WTC11 (cell line): Measurements from ENCODE around the gene IBA57. TPM values are rescaled to one million over a fixed set of nuclear protein-coding genes. Genes with fewer than 3 reads are reported as not detected.

Experiments used
- ATAC-seq: fragments of 200-7000 bp; cut with Tn5 transposase; 2 replicates; pipeline ENCODE4 v1.10.0; 2021; ENCODE audit warnings: mild to moderate bottlenecking, moderate library complexity
- CTCF ChIA-PET: fragments of 300-600 bp; sonication (Branson Sonifier 250); formaldehyde crosslinking; loops from one replicate; lab custom pipeline; 2021; ENCODE audit warnings: antibody characterized with exemption; lab: Charles Lee
- POLR2A ChIA-PET: fragments of 350-600 bp; sonication (Branson Sonifier 250); formaldehyde crosslinking; loops from one replicate; lab custom pipeline; 2021; ENCODE audit warnings: antibody characterized with exemption; lab: Charles Lee
- DNase-seq: peaks from one replicate; pipeline ENCODE4 v3.0.0; 2021; ENCODE audit warnings: low spot score
- H3K27ac Mint-ChIP-seq: 2 replicates; pipeline ENCODE4 v1.8.0; 2021; ENCODE audit warnings: mixed read lengths
- H3K27me3 Mint-ChIP-seq: 2 replicates; pipeline ENCODE4 v1.8.0; 2021; ENCODE audit warnings: low read depth, mild to moderate bottlenecking, moderate library complexity, mixed read lengths
- H3K36me3 Mint-ChIP-seq: 2 replicates; pipeline ENCODE4 v1.8.0; 2021; ENCODE audit warnings: mixed read lengths
- H3K4me1 Mint-ChIP-seq: 2 replicates; pipeline ENCODE4 v1.8.0; 2022; ENCODE audit warnings: mixed read lengths
- H3K4me3 Mint-ChIP-seq: 2 replicates; pipeline ENCODE4 v1.8.0; 2021; ENCODE audit warnings: mild to moderate bottlenecking, moderate library complexity, mixed read lengths
- H3K9me3 Mint-ChIP-seq: 2 replicates; pipeline ENCODE4 v1.8.0; 2021; ENCODE audit warnings: mixed read lengths
- ATF6 ChIP-seq: sonication (generic); formaldehyde crosslinking; IDR thresholded peaks from 2 replicates; pipeline ENCODE4 v1.8.1; 2023; ENCODE audit warnings: mild to moderate bottlenecking, missing genetic modification reagents
- CREB1 ChIP-seq: sonication (generic); formaldehyde crosslinking; IDR thresholded peaks from 2 replicates; pipeline ENCODE4 v1.8.0; 2023; ENCODE audit warnings: mild to moderate bottlenecking, missing genetic modification reagents
- FOXK1 ChIP-seq: sonication (generic); formaldehyde crosslinking; IDR thresholded peaks from 2 replicates; pipeline ENCODE4 v1.8.0; 2022; ENCODE audit warnings: mild to moderate bottlenecking, moderate library complexity, missing genetic modification reagents
- FOXP1 ChIP-seq: sonication (generic); formaldehyde crosslinking; IDR thresholded peaks from 2 replicates; pipeline ENCODE4 v1.8.0; 2022; ENCODE audit warnings: missing genetic modification reagents, mild to moderate bottlenecking, moderate library complexity, borderline replicate concordance
- IRF2 ChIP-seq: sonication (generic); formaldehyde crosslinking; IDR thresholded peaks from 2 replicates; pipeline ENCODE4 v1.8.0; 2022; ENCODE audit warnings: low read depth, missing genetic modification reagents, borderline replicate concordance
- MYBL2 ChIP-seq: sonication (generic); formaldehyde crosslinking; IDR thresholded peaks from 2 replicates; pipeline ENCODE4 v1.8.1; 2023; ENCODE audit warnings: mild to moderate bottlenecking, moderate library complexity, missing genetic modification reagents
- SMAD3 ChIP-seq: sonication (generic); formaldehyde crosslinking; IDR thresholded peaks from 2 replicates; pipeline ENCODE4 v1.8.0; 2022; ENCODE audit warnings: missing genetic modification reagents, mild to moderate bottlenecking, borderline replicate concordance
- SOX15 ChIP-seq: fragments of 250-450 bp; sonication (Bioruptor Pico); IDR thresholded peaks from 2 replicates; pipeline ENCODE4 v1.9.0; 2021; ENCODE audit warnings: mild to moderate bottlenecking
- STAT6 ChIP-seq: sonication (generic); formaldehyde crosslinking; conservative IDR thresholded peaks from 2 replicates; pipeline ENCODE4 v1.8.1; 2023; ENCODE audit warnings: mild to moderate bottlenecking, low read depth, missing genetic modification reagents, moderate library complexity
- ZNF263 ChIP-seq: sonication (generic); formaldehyde crosslinking; IDR thresholded peaks from 2 replicates; pipeline ENCODE4 v1.8.1; 2022; ENCODE audit warnings: low read depth, mild to moderate bottlenecking, moderate library complexity, missing genetic modification reagents
- ZNF671 ChIP-seq: fragments of 250-450 bp; sonication (Bioruptor Pico); IDR thresholded peaks from 2 replicates; pipeline ENCODE4 v1.8.0; 2021; ENCODE audit warnings: mild to moderate bottlenecking
- ZSCAN18 ChIP-seq: fragments of 250-450 bp; sonication (Bioruptor Pico); IDR thresholded peaks from 2 replicates; pipeline ENCODE4 v2.1.2; 2022; ENCODE audit warnings: mild to moderate bottlenecking, moderate library complexity
- total RNA-seq: library from RNA; stranded (reverse); gene quantifications from 3 replicates; pipeline ENCODE4 v1.2.3, GENCODE V29; 2021
- TF ChIP-seq, protein P1 (sequence below): sonication (generic); formaldehyde crosslinking; IDR thresholded peaks from 2 replicates; pipeline ENCODE4 v1.8.1; 2023; ENCODE audit warnings: mild to moderate bottlenecking, missing genetic modification reagents, moderate library complexity
- TF ChIP-seq, protein P2 (sequence below): sonication (generic); formaldehyde crosslinking; IDR thresholded peaks from 2 replicates; pipeline ENCODE4 v1.8.1; 2022; ENCODE audit warnings: low read depth, mild to moderate bottlenecking, moderate library complexity, missing genetic modification reagents, borderline replicate concordance
- TF ChIP-seq, protein P3 (sequence below): sonication (generic); formaldehyde crosslinking; IDR thresholded peaks from 2 replicates; pipeline ENCODE4 v1.8.1; 2022; ENCODE audit warnings: low read depth, missing genetic modification reagents, borderline replicate concordance
- TF ChIP-seq, protein P4 (sequence below): sonication (generic); formaldehyde crosslinking; IDR thresholded peaks from 2 replicates; pipeline ENCODE4 v1.8.1; 2023; ENCODE audit warnings: mild to moderate bottlenecking, missing genetic modification reagents, moderate library complexity

IBA57 gene
- total RNA-seq, 1 experiment from 2014 or later = 11.4 TPM

DNA sequence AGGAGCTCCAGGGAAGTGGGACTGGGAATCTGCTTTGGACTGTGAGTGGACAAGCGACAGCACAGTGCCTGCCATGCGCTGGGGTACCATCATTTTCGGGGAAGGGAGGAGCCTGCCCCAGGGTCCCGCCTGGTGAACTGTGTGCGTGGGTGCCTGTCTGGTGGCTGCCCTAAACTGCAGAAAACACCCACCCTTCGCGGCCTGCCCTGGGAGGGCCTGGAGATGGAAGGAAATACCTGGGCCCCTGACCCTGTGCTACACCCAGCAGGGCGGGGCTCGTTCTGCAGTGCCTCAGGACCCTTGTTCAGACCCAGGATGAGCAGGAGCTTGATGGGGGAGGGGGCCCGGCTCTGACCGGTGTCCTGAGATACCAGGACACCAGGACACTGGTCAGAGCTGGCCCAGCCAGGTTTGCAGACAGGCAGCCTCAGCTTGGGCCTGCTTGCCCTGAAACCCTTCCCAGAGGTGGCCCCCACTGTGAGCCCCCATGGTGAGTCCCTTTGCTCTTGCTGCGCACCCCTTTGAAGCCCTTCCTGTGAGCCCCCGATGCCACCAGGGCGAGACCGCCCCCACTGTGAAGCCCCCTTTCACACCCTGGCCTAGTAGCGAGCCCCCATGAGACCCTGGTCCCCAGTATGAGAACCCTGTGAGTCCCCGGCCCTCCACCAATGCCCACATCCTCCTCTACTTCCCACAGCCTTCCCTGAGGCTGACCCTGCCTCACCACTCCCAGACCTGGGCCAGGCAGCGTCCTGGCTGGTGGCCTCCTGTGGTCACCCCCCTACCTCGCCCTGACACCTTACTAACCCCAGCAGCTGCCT, 13.3 kb upstream of the IBA57 start:
- Mint-ChIP-seq H3K27ac (no peak overlapping the region), H3K4me3 (no peak overlapping the region), H3K4me1 (0 out of 2 replicates have a peak, but pooled peaks cover 2% of the 10 kb centered on the region), H3K36me3 (no peaks in the 10 kb centered on the region), H3K27me3 (peaks cover 7% of the 10 kb centered on the region), H3K9me3 (no peaks in the 10 kb centered on the region)
- DNase-seq (peak; percentile 8), ATAC-seq (no peak)
- POLR2A ChIA-PET = interaction anchor here (0.7 to 1.3 kb wide), 3 partner anchors 11 to 31 kb away, joined by 3 to 4 read pairs (median 3); partner anchors contain the start of gene IBA57
- CTCF ChIA-PET = interaction anchor here (0.5 to 1.6 kb wide), 4 partner anchors 13 to 306 kb away, joined by 3 to 5 read pairs (median 4); no protein-coding TSS in a partner anchor
- TF ChIP-seq IRF2 (CRISPR knock-in tag) (no peak), ZSCAN18 (CRISPR knock-in tag) (no peak), FOXK1 (CRISPR knock-in tag) (no peak), SMAD3 (CRISPR knock-in tag) (no peak), CREB1 (no peak), STAT6 (CRISPR knock-in tag) (no peak), ZNF671 (CRISPR knock-in tag) (no peak), FOXP1 (no peak), ZNF263 (CRISPR knock-in tag) (no peak), SOX15 (CRISPR knock-in tag) (no peak), ATF6 (CRISPR knock-in tag) (no peak), MYBL2 (CRISPR knock-in tag) (no peak)
- TF ChIP-seq, protein P1, sequence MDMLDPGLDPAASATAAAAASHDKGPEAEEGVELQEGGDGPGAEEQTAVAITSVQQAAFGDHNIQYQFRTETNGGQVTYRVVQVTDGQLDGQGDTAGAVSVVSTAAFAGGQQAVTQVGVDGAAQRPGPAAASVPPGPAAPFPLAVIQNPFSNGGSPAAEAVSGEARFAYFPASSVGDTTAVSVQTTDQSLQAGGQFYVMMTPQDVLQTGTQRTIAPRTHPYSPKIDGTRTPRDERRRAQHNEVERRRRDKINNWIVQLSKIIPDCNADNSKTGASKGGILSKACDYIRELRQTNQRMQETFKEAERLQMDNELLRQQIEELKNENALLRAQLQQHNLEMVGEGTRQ (CRISPR knock-in tag) = no peak
- TF ChIP-seq, protein P2, sequence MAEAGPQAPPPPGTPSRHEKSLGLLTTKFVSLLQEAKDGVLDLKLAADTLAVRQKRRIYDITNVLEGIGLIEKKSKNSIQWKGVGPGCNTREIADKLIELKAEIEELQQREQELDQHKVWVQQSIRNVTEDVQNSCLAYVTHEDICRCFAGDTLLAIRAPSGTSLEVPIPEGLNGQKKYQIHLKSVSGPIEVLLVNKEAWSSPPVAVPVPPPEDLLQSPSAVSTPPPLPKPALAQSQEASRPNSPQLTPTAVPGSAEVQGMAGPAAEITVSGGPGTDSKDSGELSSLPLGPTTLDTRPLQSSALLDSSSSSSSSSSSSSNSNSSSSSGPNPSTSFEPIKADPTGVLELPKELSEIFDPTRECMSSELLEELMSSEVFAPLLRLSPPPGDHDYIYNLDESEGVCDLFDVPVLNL (CRISPR knock-in tag) = no peak
- TF ChIP-seq, protein P3, sequence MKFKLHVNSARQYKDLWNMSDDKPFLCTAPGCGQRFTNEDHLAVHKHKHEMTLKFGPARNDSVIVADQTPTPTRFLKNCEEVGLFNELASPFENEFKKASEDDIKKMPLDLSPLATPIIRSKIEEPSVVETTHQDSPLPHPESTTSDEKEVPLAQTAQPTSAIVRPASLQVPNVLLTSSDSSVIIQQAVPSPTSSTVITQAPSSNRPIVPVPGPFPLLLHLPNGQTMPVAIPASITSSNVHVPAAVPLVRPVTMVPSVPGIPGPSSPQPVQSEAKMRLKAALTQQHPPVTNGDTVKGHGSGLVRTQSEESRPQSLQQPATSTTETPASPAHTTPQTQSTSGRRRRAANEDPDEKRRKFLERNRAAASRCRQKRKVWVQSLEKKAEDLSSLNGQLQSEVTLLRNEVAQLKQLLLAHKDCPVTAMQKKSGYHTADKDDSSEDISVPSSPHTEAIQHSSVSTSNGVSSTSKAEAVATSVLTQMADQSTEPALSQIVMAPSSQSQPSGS = no peak
- TF ChIP-seq, protein P4, sequence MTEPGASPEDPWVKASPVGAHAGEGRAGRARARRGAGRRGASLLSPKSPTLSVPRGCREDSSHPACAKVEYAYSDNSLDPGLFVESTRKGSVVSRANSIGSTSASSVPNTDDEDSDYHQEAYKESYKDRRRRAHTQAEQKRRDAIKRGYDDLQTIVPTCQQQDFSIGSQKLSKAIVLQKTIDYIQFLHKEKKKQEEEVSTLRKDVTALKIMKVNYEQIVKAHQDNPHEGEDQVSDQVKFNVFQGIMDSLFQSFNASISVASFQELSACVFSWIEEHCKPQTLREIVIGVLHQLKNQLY (CRISPR knock-in tag) = no peak
